OCI-LY7 (cell line): ENCODE results near the gene PPP4R4. TPM values are rescaled to one million over a fixed set of nuclear protein-coding genes. Genes with fewer than 3 reads are reported as not detected.
A peak's percentile ranks its signal among the peaks of the same experiment; 100 is the strongest.

Experiments used
- BruUV-seq: library from RNA; stranded (reverse); fragments of 400-500 nt; replicated peaks from 2 replicates; lab custom pipeline; 2021; lab: Mats Ljungman, UMichigan
- CTCF ChIA-PET: fragments of 300-600 bp; sonication (Branson Sonifier 250); formaldehyde crosslinking; loops from one replicate; lab custom pipeline; 2022; ENCODE audit warnings: antibody characterized with exemption; ENCODE audit not compliant: unreplicated experiment; lab: Charles Lee
- POLR2A ChIA-PET: fragments of 300-600 bp; sonication (Branson Sonifier 250); formaldehyde crosslinking; loops from one replicate; lab custom pipeline; 2022; ENCODE audit warnings: antibody characterized with exemption; lab: Charles Lee
- DNase-seq: peaks from one replicate; pipeline ENCODE4 v3.0.0-alpha.2; 2015; ENCODE audit warnings: low spot score
- H2AFZ ChIP-seq: fragments of 200-600 bp; sonication (generic), shearing (Covaris generic); 2 replicates; pipeline ENCODE4 v1.6.1; 2014; ENCODE audit warnings: mild to moderate bottlenecking, antibody characterized with exemption, low read length, moderate library complexity
- H3K27ac ChIP-seq: fragments of 200-600 bp; sonication (generic); 2 replicates; pipeline ENCODE4 v1.5.1; 2014; ENCODE audit warnings: mixed run types, low read depth, mild to moderate bottlenecking, moderate library complexity, low read length, inconsistent platforms; ENCODE audit not compliant: poor library complexity, severe bottlenecking
- H3K36me3 ChIP-seq: fragments of 200-600 bp; sonication (generic); 2 replicates; pipeline ENCODE4 v1.6.1; 2014; ENCODE audit warnings: mild to moderate bottlenecking, antibody characterized with exemption, low read length, moderate library complexity, mixed read lengths; ENCODE audit not compliant: insufficient read depth
- H3K4me1 ChIP-seq: fragments of 200-600 bp; sonication (generic); 2 replicates; pipeline ENCODE4 v1.5.1; 2014; ENCODE audit warnings: mild to moderate bottlenecking, low read length; ENCODE audit not compliant: insufficient read depth, poor library complexity, severe bottlenecking
- H3K4me2 ChIP-seq: fragments of 200-600 bp; sonication (generic); 2 replicates; pipeline ENCODE4 v1.6.1; 2014; ENCODE audit warnings: mild to moderate bottlenecking, low read length
- H3K4me3 ChIP-seq: fragments of 200-600 bp; sonication (generic); 2 replicates; pipeline ENCODE4 v1.5.1; 2014; ENCODE audit warnings: mild to moderate bottlenecking, low read depth, low read length; ENCODE audit not compliant: poor library complexity, severe bottlenecking
- H3K79me2 ChIP-seq: fragments of 200-600 bp; sonication (generic); 2 replicates; pipeline ENCODE4 v1.6.1; 2016; ENCODE audit warnings: low read depth, mild to moderate bottlenecking, low read length, moderate library complexity, mixed read lengths; ENCODE audit not compliant: insufficient read depth
- H3K9me2 ChIP-seq: fragments of 200-600 bp; sonication (generic); 2 replicates; pipeline ENCODE4 v1.6.1; 2016; ENCODE audit warnings: mild to moderate bottlenecking, low read length, mixed read lengths; ENCODE audit not compliant: insufficient read depth
- H3K9me3 ChIP-seq: fragments of 200-600 bp; sonication (generic); 2 replicates; pipeline ENCODE4 v1.6.1; 2014; ENCODE audit warnings: mild to moderate bottlenecking, mixed run types, low read length, mixed read lengths
- H4K20me1 ChIP-seq: fragments of 200-600 bp; sonication (generic); 2 replicates; pipeline ENCODE4 v1.6.1; 2014; ENCODE audit warnings: mild to moderate bottlenecking, antibody characterized with exemption, low read length, moderate library complexity, mixed read lengths; ENCODE audit not compliant: insufficient read depth
- EZH2phosphoT487 ChIP-seq: fragments of 200-600 bp; sonication (generic); IDR thresholded peaks from 2 replicates; pipeline ENCODE4 v1.6.1; 2018; ENCODE audit warnings: low read depth, borderline replicate concordance, mild to moderate bottlenecking, mixed run types, antibody characterized with exemption, low read length, moderate library complexity, mixed read lengths
- intact Hi-C: fragments of 100-400 bp; cut with micrococcal nuclease; formaldehyde crosslinking; loops from one replicate; pipeline ENCODE4 v1.10.0; 2022; ENCODE audit not compliant: unreplicated experiment
- total RNA-seq, 2 experiments: library from RNA; depleted of rRNA in 1 of 2; stranded (reverse); fragments of >200 nt in 1 of 2; shearing (Covaris generic) in 1 of 2; gene quantifications; 2 replicates each; pipeline ENCODE4 v1.2.3, GENCODE V29; 2014 to 2022
- TF ChIP-seq, protein P1 (sequence below): fragments of 200-600 bp; sonication (generic); conservative IDR thresholded peaks from 2 replicates; pipeline ENCODE4 v1.5.1; 2014; ENCODE audit warnings: mild to moderate bottlenecking, antibody characterized with exemption, low read length, moderate library complexity, mixed read lengths

PPP4R4 gene
- total RNA-seq, 2 experiments from 2014 or later, result 0.54 to 0.93 TPM

DNA sequence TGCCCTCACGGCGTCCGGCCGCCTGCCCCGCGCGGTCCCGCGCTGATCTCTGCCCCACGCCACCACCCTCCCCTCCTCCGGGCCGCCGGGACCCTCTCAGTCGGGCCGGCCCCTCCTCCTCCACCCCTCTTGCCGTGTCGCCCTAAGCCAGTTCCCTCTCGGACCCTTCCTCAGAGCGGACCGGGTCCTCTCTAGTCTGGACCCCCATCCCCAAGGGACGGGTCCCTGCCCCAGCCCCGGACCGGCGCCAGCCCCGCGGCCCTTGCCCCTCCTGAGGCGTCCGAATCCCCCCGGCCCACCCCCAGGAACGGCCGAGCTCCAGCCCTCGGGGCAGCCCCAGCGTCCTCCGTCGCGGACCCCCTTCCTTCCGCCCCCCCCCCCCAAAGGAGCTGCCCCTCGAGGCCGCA, 485 bp downstream of the PPP4R4 start:
- peaks cover 6% of the 10 kb centered on the region for H3K4me1 ChIP-seq
- POLR2A ChIA-PET, result interaction anchor here (0.6 to 0.7 kb wide), 3 partner anchors 18 to 163 kb away, joined by 3 to 4 read pairs (median 3); partner anchors contain the start of gene IFI27L1
- no peaks in the 10 kb centered on the region for H3K36me3 ChIP-seq
- peak overlapping the region; percentile 73 for H2AFZ ChIP-seq
- no peaks in the 10 kb centered on the region for H3K9me2 ChIP-seq
- no peaks in the 10 kb centered on the region for H4K20me1 ChIP-seq
- intact Hi-C loops, result no loop called here
- H3K27ac ChIP-seq, result no peak overlapping the region
- TF ChIP-seq EZH2phosphoT487, result no peak; the same call in 1 of the 2 replicates
- TF ChIP-seq, protein P1, sequence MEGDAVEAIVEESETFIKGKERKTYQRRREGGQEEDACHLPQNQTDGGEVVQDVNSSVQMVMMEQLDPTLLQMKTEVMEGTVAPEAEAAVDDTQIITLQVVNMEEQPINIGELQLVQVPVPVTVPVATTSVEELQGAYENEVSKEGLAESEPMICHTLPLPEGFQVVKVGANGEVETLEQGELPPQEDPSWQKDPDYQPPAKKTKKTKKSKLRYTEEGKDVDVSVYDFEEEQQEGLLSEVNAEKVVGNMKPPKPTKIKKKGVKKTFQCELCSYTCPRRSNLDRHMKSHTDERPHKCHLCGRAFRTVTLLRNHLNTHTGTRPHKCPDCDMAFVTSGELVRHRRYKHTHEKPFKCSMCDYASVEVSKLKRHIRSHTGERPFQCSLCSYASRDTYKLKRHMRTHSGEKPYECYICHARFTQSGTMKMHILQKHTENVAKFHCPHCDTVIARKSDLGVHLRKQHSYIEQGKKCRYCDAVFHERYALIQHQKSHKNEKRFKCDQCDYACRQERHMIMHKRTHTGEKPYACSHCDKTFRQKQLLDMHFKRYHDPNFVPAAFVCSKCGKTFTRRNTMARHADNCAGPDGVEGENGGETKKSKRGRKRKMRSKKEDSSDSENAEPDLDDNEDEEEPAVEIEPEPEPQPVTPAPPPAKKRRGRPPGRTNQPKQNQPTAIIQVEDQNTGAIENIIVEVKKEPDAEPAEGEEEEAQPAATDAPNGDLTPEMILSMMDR, result no peak
- no peaks in the 10 kb centered on the region for H3K9me3 ChIP-seq
- peak overlapping the region; percentile 79 for H3K4me2 ChIP-seq
- BruUV-seq, result no TSS peak
- CTCF ChIA-PET, result interaction anchor here (0.7 kb wide), 1 partner anchor 38 kb away, joined by 4 read pairs; no protein-coding TSS in a partner anchor
- peak overlapping the region; percentile 83 for H3K4me3 ChIP-seq
- no peaks in the 10 kb centered on the region for H3K79me2 ChIP-seq
- no peak for DNase-seq

DNA sequence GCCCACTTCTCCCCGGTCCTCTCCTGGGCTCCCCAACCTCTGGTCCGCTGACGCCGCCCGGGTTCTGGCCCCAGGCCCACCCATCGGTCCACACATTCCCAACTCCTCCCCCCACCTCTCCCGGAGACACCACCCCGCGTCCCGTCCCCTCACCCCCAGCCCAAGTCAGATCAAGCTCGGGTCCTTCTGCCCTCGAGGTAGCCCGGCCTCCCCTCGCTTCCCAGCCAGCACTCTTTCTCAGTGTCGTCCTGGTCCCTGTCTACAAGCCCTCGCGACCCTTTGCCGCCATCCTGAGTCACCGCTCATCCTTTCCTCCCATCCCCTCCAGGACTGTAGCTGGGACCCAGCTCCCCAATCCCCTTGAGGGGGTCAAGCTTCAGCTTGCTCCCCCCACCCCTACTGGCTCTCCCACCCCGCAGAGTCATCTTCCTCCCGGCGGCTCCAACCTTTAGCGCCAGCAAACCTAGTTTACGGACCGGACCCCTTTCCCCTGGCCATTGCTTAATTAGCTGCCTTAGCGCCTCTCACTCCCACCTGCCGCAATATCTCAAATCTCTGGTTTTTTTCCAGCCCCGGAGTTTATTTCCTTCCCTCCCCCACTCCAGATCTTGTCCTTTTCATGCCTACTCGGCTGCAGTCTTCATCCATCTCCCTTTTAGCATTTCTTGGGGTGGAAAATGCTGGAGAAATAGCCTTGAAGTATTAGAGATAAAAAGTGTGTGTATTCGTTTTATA, 1.1 kb downstream of the PPP4R4 start:
- ChIA-PET POLR2A (interaction anchor here (0.6 to 0.7 kb wide), 3 partner anchors 17 to 164 kb away, joined by 3 to 4 read pairs (median 3); partner anchors contain the start of gene IFI27L1), CTCF (interaction anchor here (0.6 kb wide), 1 partner anchor 34 kb away, joined by 16 read pairs; no protein-coding TSS in a partner anchor)
- intact Hi-C loops, result no loop called here
- H3K9me3 ChIP-seq, result no peaks in the 10 kb centered on the region
- DNase-seq, result no peak
- no peak overlapping the region for H3K4me3 ChIP-seq
- BruUV-seq, result no TSS peak
- no peaks in the 10 kb centered on the region for H4K20me1 ChIP-seq
- H2AFZ ChIP-seq, result no peak overlapping the region
- H3K9me2 ChIP-seq, result no peaks in the 10 kb centered on the region
- TF ChIP-seq, protein P1, result no peak
- peak; percentile 51; the same call in 1 of the 2 replicates for TF ChIP-seq EZH2phosphoT487
- H3K27ac ChIP-seq, result no peak overlapping the region
- H3K36me3 ChIP-seq, result no peaks in the 10 kb centered on the region
- peaks cover 6% of the 10 kb centered on the region for H3K4me1 ChIP-seq
- H3K79me2 ChIP-seq, result no peaks in the 10 kb centered on the region
- H3K4me2 ChIP-seq, result no peak overlapping the region

DNA sequence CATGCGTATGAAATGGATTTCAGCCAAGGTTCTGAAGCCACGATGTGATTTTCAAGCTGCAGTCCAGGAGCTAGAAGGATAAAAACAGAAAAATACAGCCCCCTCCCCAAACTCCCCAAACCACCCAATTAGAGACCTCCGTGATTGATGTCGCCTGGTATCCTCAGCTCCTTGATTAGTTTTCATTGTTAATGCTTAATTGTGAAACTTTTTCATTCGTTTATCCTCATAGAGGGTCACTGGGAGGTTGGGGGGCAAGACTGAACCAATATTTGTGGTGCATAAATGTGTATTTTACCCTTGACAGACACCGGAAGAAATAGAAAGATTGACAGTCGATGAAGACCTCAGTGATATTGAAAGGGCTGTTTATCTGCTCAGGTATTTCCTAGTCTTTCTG, 1.6 kb downstream of the PPP4R4 start:
- Histone ChIP-seq H3K9me3 (no peaks in the 10 kb centered on the region), H3K4me1 (peaks cover 6% of the 10 kb centered on the region), H3K79me2 (no peaks in the 10 kb centered on the region), H2AFZ (no peak overlapping the region), H3K4me3 (no peak overlapping the region), H3K9me2 (no peaks in the 10 kb centered on the region), H3K27ac (no peak overlapping the region), H3K36me3 (no peaks in the 10 kb centered on the region), H4K20me1 (no peaks in the 10 kb centered on the region), H3K4me2 (no peak overlapping the region)
- CTCF ChIA-PET, result no interaction called here
- BruUV-seq, result no TSS peak
- TF ChIP-seq EZH2phosphoT487, result no peak
- TF ChIP-seq, protein P1, result no peak
- POLR2A ChIA-PET, result no interaction called here
- no peak for DNase-seq
- intact Hi-C loops, result no loop called here
